GM18870 (cell line): ENCODE data around the gene MTCL1.

Experiments used
- ATAC-seq: cut with Tn5 transposase; IDR thresholded peaks from one replicate; pipeline ENCODE4 v1.9.1; 2021; ENCODE audit warnings: moderate library complexity; ENCODE audit not compliant: unreplicated experiment

Gene MTCL1

DNA sequence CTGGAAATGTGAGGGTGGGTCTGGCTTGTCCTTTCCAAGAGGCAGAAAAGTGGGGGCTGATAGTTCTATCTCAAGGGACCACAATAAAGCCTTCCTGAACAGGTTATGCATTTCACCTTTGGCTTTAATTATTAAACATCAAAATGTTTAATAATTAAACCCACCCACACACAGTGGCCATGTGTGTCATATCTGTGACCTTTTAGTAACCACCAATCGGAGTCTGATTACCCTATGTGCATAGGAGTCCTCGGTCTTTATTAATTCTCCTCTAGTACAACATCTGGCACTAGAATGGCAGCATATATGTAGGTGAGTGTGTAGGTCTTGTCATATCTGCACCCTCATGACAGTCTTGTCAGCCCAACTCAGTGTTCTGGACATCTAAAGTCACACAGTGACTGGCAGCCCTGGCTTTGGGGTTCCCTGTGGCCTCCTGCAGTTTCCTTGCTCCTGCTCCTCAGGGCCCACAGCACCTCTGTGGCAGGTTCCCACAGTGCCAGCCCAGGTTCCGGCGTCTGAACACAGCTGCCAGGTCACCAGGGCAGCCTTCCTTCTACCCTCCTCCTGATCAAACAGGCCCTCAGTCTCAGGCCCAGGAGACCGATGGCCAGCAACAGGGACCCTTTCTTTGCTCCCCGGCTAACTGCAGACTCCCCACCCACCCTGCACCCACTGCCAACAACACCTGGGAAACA lies 100.9 kb downstream of the MTCL1 start:
- no peak for ATAC-seq

DNA sequence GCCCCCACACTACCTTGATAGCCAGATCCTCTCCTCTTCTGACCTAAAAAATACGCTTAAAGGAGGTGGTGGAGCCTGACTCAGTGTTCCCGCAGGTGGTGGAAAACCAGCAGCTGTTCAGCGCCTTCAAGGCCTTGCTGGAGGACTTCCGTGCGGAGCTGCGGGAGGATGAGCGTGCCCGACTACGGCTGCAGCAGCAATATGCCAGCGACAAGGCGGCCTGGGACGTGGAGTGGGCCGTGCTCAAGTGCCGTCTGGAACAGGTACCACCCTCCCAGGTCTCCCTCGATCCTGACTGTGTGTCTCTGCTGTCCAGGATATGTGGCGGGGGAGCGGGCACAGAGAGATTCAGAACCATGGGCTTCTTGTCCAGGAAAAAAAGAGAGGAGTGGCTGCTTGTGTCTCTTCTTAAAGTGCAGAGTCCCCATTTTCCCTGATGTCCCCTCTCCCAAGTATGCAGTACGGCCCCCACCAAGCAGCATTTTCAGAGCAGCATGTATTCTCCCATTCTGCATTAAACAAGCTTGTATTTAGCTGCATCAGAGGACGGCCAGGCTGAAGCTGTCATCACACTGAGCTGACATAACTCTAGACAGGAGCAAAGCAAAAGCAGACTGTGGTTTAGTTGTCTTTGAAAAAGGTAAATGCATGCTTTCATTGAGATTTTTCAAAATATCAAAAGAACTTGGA lies 101.6 kb downstream of the MTCL1 start:
- no peak for ATAC-seq

DNA sequence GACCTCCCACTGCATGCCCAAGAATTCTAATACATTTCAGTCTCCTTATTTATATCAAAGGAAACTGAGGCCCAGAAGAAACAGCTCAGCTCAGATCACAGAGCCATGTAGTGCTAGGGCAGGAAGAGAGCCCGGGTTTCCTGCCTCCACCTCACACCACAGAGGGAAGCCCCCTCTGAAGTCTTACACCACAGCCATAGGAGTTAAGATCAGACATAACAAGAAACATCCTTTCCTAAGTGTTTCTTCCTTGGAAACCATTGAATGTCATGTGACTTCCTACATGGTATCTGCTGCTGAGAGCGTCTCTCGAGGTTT lies 102.1 kb downstream of the MTCL1 start:
- ATAC-seq = no peak

DNA sequence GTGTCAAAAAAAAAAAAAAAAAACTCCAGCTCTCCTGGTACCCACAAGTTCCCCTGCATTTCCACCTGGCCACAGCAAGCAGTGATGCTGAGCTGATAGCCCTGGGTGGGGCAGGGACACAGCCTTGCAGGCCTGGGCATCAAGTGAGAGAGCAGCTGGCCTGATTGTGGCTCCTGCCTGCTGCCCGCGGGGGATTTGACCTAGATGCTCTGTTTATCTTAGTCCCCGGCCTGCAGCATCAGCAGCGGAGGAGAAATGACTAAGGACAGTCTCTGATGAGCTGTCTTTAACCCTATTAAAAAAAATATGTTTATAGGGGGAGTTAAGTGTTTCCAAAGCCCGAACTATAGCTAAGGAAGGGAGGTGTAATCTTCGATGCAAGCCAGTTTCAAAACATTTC lies 102.6 kb downstream of the MTCL1 start:
- no peak for ATAC-seq

DNA sequence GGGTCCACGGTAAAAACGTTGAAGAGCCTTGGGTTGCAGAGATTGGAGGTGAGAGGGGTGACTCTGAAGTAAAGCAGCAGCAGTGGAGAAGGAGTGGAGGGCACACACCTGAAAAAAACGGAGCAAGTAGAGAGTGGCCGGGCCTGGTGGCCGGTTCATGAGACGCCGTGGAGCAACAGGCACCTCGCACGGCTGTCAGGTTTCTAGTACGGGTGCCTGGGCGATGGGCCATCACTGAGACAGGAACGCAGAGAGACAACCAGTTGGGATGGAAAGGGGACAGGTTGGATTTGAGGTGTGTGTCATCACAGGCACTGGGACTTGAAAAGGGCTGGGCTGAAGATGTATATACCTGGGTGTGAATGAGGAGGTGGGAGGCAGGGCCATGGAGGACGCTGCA lies 104.2 kb downstream of the MTCL1 start:
- no peak for ATAC-seq

DNA sequence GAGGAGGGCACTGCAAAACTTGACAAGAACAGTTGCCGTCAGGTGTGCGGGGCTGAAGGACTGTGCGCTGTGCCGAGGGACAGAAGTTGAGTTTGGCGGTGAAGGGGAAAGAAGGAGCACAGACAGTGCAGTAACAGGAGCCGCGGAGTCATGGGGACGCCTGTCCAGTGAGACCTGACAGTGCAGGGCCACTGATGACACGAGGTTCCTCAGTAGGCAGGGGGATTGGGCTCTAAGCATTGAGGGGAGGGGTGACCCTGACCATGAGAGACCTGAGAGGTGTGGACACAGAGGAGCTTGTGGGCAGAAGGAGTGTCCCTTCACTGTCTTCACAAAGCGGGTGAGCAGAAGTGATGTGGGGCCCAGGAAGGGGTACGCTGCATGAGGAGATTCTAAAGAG lies 104.8 kb downstream of the MTCL1 start:
- ATAC-seq = no peak

DNA sequence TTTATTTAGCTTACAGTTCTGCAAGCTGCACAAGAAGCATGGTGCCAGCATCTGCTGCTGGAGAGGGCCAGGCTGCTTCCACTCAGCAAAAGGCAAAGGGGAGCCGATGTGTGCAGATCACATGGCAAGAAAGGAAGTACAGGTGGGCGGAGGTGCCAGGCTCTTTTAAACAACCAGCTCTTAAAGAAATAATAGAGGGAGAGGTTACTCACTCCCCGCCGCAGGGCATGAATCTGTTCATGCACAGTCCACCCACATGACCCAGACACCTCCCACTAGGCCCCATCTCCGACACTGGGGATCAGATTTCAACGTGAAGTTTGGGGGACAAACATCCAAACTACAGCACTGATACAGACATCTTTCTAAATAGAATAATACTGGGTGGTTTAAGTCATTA lies 105.8 kb downstream of the MTCL1 start:
- no peak for ATAC-seq

DNA sequence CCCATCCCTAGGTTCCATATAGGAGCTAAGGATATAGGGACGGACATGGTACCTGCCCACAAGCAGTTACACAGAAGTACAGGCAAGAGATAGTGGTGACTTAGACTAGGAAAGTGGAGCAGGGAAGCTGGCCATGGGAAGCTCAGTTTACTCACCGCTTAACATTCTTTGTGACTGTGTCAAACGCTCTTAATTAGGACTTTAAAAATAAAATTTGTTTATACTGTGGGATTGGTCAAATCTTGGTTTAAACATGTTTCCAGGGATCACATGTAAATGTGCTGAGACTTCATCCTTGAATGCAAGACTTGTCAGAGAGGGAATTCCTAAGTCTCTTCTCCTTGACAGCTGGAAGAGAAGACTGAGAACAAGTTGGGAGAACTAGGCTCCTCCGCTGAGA lies 107.3 kb downstream of the MTCL1 start:
- no peak for ATAC-seq

DNA sequence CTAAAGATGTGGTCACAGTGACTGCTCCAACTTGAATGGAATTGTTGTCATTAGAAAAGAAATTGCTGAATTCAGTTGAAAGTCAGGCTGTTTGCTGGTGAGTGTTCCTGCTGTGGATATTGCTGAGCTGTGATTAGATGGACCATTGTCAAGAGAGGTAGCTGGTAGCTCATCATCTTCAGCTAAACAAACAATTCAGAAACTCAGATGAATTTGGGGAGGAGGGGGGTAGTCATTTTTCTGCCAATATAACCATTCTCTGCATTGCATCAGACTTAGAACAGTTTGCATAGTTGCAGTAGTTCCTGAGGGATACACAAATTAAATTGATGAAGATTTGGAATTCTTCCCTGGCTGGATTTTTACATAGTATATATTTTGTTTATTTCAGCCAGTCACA lies 108.3 kb downstream of the MTCL1 start:
- no peak for ATAC-seq

DNA sequence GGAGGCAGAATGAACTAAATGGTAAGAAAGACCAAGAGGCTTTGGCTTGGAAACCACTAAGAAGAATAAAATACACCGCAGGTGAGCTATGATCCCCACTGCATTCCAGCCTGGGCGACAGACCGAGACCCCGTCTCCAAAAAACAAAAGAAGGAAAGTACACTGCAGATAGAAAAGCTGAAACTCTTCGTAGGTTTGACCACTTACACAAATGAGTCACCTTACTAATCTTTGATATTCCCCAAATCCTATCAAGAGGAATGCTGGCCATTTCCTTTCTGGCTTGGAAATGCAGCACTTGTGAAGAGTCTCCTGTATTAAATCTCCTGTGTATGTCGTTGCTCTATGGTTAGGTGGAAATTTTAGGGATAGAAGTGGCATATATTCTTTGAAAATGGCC lies 108.8 kb downstream of the MTCL1 start:
- ATAC-seq = no peak

DNA sequence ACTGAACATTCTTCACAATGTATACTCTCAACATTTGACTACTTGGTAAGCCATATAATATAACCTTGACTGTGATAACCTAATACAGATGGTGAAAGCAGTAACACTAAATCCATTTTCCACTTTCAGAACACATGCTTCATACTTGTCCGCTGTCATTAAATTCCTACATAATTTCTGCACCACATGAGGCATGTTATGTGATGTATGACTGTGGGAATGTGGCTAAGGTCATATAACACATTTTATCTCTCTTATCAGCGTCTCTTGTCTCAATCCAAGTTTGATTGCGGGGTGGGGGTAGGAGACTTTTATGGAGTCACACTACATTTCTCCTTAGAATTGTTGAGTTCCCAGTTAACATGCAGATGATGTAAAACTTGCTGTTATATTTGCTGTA lies 110.9 kb downstream of the MTCL1 start:
- ATAC-seq = no peak

DNA sequence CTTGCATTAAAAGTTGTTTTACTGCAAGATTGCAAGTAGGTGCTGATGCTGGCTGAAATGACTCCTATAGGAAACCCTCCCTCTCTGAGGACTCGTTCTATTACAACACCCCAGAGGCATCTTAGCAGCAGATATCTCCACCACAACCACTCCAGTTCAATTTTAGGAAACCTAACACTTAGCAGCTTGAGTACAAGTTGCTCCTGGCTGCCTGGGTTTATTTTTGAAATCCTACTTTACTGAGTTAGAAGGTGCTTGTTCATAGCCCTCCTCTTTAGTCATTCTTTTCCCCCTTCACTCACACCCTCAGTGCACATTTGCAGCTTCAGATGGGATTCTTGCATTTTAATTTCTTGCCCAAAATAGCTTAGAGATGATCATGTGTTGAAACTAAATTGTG lies 111.5 kb downstream of the MTCL1 start:
- no peak for ATAC-seq

DNA sequence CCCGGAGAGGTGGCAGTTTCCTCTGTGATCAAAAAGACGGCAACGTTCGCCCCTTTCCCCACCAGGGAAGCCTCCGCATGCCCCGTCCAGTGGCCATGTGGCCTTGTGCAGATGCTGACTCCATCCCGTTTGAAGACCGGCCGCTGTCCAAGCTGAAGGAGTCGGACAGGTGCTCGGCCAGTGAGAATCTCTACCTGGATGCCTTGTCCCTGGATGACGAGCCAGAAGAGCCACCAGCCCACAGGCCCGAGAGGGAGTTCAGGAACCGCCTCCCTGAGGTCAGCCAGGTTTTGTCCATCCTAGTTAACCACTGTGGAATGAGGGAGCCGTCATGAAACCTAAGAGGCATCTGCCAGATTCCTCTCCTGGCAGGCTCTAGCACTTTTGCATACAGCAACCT lies 113.6 kb downstream of the MTCL1 start:
- no peak for ATAC-seq

DNA sequence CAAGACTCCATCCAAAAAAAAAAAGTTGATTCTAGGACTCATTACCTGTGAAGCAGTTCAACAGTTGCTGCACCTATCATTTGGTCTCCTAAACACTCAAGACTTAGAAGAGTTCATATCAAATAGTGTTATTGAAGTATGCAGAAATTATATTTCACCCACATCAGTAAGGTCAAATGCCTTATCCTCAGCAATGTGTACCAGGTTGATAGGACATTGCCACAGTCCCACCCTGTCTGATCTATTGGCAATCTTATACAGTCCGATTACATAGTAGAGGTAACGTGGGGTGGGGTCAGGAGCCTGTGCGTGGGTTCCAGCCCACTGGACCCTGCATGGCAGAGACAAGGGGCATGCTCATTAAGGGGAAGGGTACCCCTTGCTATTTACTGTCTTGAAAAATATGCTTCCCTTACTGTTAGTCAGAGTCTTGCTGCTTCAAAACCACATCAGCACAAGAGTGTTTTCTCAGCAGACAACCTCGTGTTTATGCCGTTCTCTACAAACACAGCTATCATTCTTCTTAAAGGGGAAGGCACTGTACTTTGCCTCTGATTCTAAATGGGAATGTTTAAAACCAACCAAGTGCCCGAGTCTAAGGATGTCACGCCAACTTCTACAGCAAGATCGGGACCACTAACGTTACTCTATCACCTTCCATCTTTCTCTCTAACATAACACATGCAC lies 115.2 kb downstream of the MTCL1 start:
- no peak for ATAC-seq

DNA sequence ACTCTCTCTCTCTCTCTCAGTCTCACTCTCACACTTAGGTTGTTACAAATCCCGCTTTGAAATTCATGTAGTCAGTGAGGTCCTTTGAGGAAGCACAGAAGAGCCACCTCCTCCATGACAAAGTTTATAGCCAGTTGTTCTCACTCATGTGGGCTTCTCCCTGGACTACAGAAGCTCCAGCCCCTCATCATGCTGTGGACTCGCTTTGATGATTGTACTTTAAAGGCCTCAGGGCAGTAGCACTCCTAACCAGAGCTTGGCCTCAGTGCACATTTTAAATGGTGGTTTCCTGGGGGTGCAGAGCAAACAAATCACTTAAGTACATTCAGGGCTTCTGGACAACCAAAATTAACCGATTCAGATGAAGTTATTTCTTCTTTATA lies 115.7 kb downstream of the MTCL1 start:
- no peak for ATAC-seq

DNA sequence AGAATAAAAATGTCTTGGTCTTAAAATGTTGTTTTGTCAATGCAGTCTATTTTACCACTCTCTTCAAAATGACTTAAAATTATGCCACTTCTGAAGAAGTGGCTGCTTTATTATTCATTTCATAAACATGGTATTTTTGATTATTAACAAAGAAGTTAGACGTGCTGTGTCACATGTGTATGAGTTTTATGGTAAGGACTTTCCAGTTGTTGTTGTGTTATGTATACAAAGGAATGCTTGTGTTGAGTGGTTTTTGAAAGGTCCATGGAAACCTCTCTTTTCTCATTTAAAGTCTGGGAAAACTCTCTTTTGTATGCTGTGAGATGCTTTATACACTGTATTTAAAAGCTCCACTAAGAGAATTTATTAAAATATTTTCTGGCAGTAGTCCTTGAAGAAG lies 116.2 kb downstream of the MTCL1 start:
- no peak for ATAC-seq

DNA sequence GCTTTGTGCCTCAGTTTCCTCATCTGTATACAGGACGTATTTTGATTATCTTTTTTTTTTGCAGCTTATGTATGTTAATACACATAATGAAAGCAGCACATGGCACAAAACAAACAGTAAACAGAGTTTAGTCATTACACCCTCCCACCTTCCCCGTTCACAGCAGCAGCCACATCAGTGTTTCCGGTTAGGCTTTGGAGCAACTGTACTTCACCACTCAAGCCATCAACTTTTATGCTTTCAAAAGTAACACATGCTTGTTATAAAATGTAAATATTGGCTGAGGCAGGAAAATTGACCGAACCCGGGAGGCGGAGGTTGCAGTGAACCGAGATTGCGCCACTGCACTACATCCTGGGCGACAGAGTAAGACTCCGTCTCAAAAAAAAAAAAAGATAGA lies 117.3 kb downstream of the MTCL1 start:
- ATAC-seq = no peak

DNA sequence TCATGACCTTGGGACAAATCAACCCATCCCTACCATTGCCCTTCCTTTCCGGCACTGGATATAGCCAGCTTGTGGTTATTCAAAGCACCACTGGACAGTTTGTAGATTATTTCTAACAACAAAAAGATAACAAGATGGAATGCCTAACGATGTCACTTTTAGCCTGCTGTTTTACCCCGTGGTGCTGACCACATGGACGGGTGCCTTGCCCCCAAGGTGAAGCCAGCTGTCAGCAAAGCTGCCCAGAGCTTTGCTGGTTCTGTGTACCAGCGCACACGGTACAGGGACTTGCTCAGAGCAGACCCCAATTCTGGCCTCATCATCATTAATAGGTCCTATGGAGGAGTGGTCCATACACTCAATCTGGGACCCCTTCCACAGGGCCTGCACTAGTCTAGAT lies 118.2 kb downstream of the MTCL1 start:
- no peak for ATAC-seq

DNA sequence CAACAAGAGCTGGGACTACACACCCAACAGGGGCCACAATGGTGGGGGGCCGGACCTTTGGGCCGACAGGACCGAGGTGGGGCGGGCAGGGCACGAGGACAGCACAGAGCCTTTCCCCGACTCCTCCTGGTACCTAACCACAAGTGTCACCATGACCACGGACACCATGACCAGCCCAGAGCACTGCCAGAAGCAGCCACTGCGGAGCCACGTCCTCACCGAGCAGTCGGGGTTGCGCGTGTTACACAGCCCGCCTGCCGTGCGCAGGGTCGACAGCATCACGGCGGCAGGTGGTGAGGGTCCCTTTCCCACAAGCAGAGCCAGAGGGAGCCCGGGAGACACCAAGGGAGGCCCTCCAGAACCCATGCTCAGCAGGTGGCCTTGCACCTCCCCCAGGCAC lies 119.5 kb downstream of the MTCL1 start:
- ATAC-seq = no peak

DNA sequence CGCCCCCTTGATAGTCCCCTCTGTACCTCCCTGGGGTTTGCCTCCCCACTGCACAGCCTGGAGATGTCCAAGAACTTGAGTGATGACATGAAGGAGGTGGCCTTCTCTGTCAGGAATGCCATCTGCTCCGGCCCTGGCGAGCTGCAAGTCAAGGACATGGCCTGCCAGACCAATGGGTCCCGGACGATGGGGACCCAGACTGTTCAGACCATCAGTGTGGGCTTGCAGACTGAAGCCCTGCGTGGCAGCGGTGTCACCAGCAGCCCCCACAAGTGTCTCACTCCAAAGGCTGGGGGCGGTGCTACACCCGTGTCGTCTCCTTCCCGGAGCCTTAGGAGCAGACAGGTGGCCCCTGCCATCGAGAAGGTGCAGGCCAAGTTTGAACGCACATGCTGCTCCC lies 119.9 kb downstream of the MTCL1 start:
- ATAC-seq = no peak

DNA sequence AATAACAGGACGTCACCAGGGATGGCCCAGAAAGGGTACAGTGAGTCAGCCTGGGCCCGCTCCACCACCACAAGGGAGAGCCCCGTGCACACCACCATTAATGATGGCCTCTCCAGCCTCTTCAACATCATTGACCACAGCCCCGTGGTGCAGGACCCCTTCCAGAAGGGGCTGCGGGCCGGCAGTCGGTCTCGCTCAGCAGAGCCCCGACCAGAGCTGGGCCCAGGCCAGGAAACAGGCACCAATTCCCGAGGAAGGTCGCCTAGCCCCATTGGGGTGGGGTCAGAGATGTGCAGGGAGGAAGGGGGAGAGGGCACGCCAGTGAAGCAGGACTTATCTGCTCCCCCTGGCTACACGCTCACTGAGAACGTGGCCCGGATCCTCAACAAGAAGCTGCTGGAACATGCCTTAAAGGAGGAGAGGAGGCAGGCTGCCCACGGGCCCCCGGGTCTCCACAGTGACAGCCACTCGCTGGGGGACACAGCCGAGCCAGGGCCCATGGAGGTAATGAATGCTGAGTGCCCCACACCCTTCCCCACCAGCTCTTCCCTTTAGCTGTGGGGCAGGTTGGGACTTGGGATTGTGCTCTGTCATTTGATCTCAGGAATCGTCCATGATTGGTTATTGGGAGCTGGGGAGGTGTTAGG lies 120.5 kb downstream of the MTCL1 start:
- ATAC-seq = no peak

DNA sequence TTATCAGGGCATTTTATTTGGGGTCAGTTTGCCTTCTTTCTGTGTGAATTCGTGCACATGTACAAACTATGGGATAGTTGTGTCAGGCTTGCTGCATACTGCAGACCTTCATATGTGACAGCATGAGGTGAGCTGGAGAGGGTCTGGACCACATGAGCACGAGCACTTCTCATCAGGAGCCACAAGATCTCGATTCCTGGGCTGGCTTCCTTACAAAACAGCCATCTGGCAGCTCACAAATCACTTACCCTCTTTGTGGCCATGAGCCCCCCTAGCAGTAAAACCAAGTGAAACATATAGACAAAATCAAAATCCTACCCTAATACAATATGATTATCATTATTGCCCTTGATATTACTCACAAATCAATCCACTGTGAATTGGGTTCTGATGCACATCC lies 121.2 kb downstream of the MTCL1 start:
- no peak for ATAC-seq
